Motor neuron (in vitro differentiated cells): ENCODE measurements around the gene TULP3. TPM values are rescaled to one million over a fixed set of nuclear protein-coding genes. Genes with fewer than 3 reads are reported as not detected.

Experiments used
- ATAC-seq, 8 experiments: fragments of 200-7000 bp; cut with Tn5 transposase; replicated peaks in 6 of 8; 2 replicates each; pipeline ENCODE4 v1.8.0; 2021; ENCODE audit warnings: mild to moderate bottlenecking in 8 of 8, moderate library complexity in 8 of 8
- H3K27ac ChIP-seq, 2 donors: fragments of 250-450 bp; sonication (Bioruptor Pico); 2 replicates each; pipeline ENCODE4 v1.9.0; 2021; ENCODE audit warnings: antibody characterized with exemption in 2 of 2, mild to moderate bottlenecking in 2 of 2, moderate library complexity in 1 of 2
- H3K4me1 ChIP-seq, 2 donors: fragments of 250-450 bp; sonication (Bioruptor Pico); replicated peaks in 1 of 2; 2 replicates each; pipeline ENCODE4 v1.6.1; 2021; ENCODE audit warnings: antibody characterized with exemption in 2 of 2, mild to moderate bottlenecking in 2 of 2, moderate library complexity in 1 of 2
- H3K4me3 ChIP-seq, 5 donors: fragments of 250-450 bp; sonication (Bioruptor Pico); 2 replicates each; pipeline ENCODE4 v1.9.0; 2021; ENCODE audit warnings: antibody characterized with exemption in 5 of 5, mild to moderate bottlenecking in 5 of 5, moderate library complexity in 4 of 5
- WGBS, 10 experiments: fragments of 450-650 bp; shearing (Covaris generic); methylation state at CpG; one replicate each; pipeline ENCODE4 v1.0.0; 2022; 5-methylcytosine and 5-hydroxymethylcytosine counted together
- in situ Hi-C, 9 experiments: fragments of 400-800 bp; cut with MboI; loops; one replicate each; pipeline ENCODE4 v1.15.0; 2021; ENCODE audit warnings: low sequenced_read_pairs in 9 of 9, low pct_unique_long_range_greater_than_20kb in 2 of 9; ENCODE audit not compliant: unreplicated experiment in 9 of 9
- total RNA-seq, 8 experiments: library from RNA; unstranded; fragments of 300-600 nt; gene quantifications; 2 replicates each; pipeline versions ENCODE4 v1.2.3 to v1.2.4, GENCODE V29; 2022

TULP3 gene
- total RNA-seq, 8 experiments from 2014 or later, result 11.7 to 25.1 (median 15.4) TPM

- no peak overlapping the region for H3K4me3 ChIP-seq
- peaks cover 0 to 6% of the 10 kb centered on the region in 2 donors for H3K4me1 ChIP-seq
- H3K27ac ChIP-seq, result no peak overlapping the region
- in situ Hi-C loops, result no loop called here
- peak; percentile 32 to 78 (median 54) for ATAC-seq
- WGBS, 10 experiments, result 36 to 84% (median 45%) methylated on average over 1 to 8 of the region's 24 CpGs; no CpG with 5 or more reads in 4 of the 10 experiments
Measured at GRCh38 chr12:2944401-2945047, 53.8 kb downstream of the TULP3 start.

- in situ Hi-C loops, result no loop called here
- Histone ChIP-seq H3K4me1 (peaks cover 0 to 4% of the 10 kb centered on the region in 2 donors), H3K4me3 (no peak overlapping the region), H3K27ac (no peak overlapping the region)
- WGBS, 10 experiments, result 10 to 89% (median 47%) methylated on average over 1 to 4 of the region's 4 CpGs
- ATAC-seq, result peak in 3 of 8 experiments; percentile 68 to 90 (median 84)
Measured at GRCh38 chr12:2949411-2949810, 58.7 kb downstream of the TULP3 start.

- no peak overlapping the region for H3K27ac ChIP-seq
- H3K4me1 ChIP-seq, result peaks cover 3 to 7% of the 10 kb centered on the region in 2 donors
- H3K4me3 ChIP-seq, result no peak overlapping the region
- 80 to 100% (median 93%) methylated on average over 1 of the region's 1 CpG; no CpG with 5 or more reads in 6 of the 10 experiments for WGBS, 10 experiments
- in situ Hi-C loops, result loop anchor here in 1 of 9 experiments (5.0 kb wide), 1 partner anchor 76 kb away; no protein-coding TSS in a partner anchor
- no peak for ATAC-seq
Measured at GRCh38 chr12:2955888-2956287, 65.2 kb downstream of the TULP3 start.

- peak overlapping the region in 4 of 5 donors; percentile 48 to 51 (median 49) for H3K4me3 ChIP-seq
- H3K27ac ChIP-seq, result no peak overlapping the region
- peaks cover 3 to 7% of the 10 kb centered on the region in 2 donors for H3K4me1 ChIP-seq
- in situ Hi-C loops, result loop anchor here in 1 of 9 experiments (5.0 kb wide), 1 partner anchor 74 kb away; no protein-coding TSS in a partner anchor
- WGBS, 10 experiments, result 40 to 100% (median 82%) methylated on average over 1 to 11 of the region's 11 CpGs
- ATAC-seq, result no peak
Measured at GRCh38 chr12:2957816-2958431, 67.2 kb downstream of the TULP3 start.

- Histone ChIP-seq H3K27ac (no peak overlapping the region), H3K4me3 (peak overlapping the region; percentile 48 to 56 (median 50)), H3K4me1 (peaks cover 3 to 7% of the 10 kb centered on the region in 2 donors)
- WGBS, 10 experiments, result 0 to 10% (median 4%) methylated on average over 2 to 10 of the region's 48 CpGs; no CpG with 5 or more reads in 5 of the 10 experiments
- peak; percentile 53 to 65 (median 62) for ATAC-seq
- in situ Hi-C loops, result loop anchor here in 1 of 9 experiments (5.0 kb wide), 1 partner anchor 74 kb away; no protein-coding TSS in a partner anchor
Measured at GRCh38 chr12:2958432-2959191, 67.9 kb downstream of the TULP3 start.

GRCh38 chr12:2959192-2959504, 68.5 kb downstream of the TULP3 start, which contains the start of gene TEAD4:
TSS of gene TEAD4 (plus strand) at chr12:2959397.
- in situ Hi-C loops, result loop anchor here in 1 of 9 experiments (5.0 kb wide), 1 partner anchor 73 kb away; no protein-coding TSS in a partner anchor
- peak within 1 kb of the TSS; percentile 48 to 56 (median 50) for H3K4me3 ChIP-seq
- WGBS, 10 experiments, result no CpG with 5 or more reads among the region's 50 CpGs
- ATAC-seq, result peak; percentile 60 to 84 (median 77)
- H3K27ac ChIP-seq, result no peak within 1 kb of the TSS
- H3K4me1 ChIP-seq, result peaks cover 3 to 7% of the 10 kb centered on the region in 2 donors

GRCh38 chr12:2959505-2960389, 69.1 kb downstream of the TULP3 start:
- in situ Hi-C loops, result loop anchor here in 1 of 9 experiments (5.0 kb wide), 1 partner anchor 73 kb away; no protein-coding TSS in a partner anchor
- WGBS, 10 experiments, result 0 to 33% (median 0%) methylated on average over 1 to 15 of the region's 104 CpGs; no CpG with 5 or more reads in 6 of the 10 experiments
- peak; percentile 50 to 68 (median 64) for ATAC-seq
- no peak overlapping the region for H3K27ac ChIP-seq
- H3K4me3 ChIP-seq, result peak overlapping the region; percentile 48 to 56 (median 50)
- peaks cover 3 to 7% of the 10 kb centered on the region in 2 donors for H3K4me1 ChIP-seq

GRCh38 chr12:2960390-2960956, 69.8 kb downstream of the TULP3 start:
- ATAC-seq, result no peak
- H3K27ac ChIP-seq, result no peak overlapping the region

GRCh38 chr12:2960996-2961616, 70.4 kb downstream of the TULP3 start:
- peak overlapping the region in 1 of 5 donors; percentile 48 for H3K4me3 ChIP-seq
- peaks cover 3 to 7% of the 10 kb centered on the region in 2 donors for H3K4me1 ChIP-seq
- ATAC-seq, result no peak
- in situ Hi-C loops, result no loop called here
- no peak overlapping the region for H3K27ac ChIP-seq
- WGBS, 10 experiments, result 0 to 63% (median 40%) methylated on average over 1 to 6 of the region's 10 CpGs; no CpG with 5 or more reads in 1 of the 10 experiments

More at GRCh38 chr12:2960390-2960956, 69.8 kb downstream of the TULP3 start:
- Histone ChIP-seq H3K4me1 (peaks cover 3 to 7% of the 10 kb centered on the region in 2 donors), H3K4me3 (peak overlapping the region in 3 of 5 donors; percentile 48 to 51 (median 50))
- in situ Hi-C loops, result no loop called here
- 0 to 33% (median 8%) methylated on average over 1 to 10 of the region's 18 CpGs; no CpG with 5 or more reads in 3 of the 10 experiments for WGBS, 10 experiments

GRCh38 chr12:2961705-2962104, 71.0 kb downstream of the TULP3 start:
- no peak for ATAC-seq
- Histone ChIP-seq H3K4me3 (no peak overlapping the region), H3K27ac (no peak overlapping the region), H3K4me1 (peaks cover 3 to 7% of the 10 kb centered on the region in 2 donors)
- WGBS, 10 experiments, result 83 to 100% (median 96%) methylated on average over 1 to 4 of the region's 5 CpGs; no CpG with 5 or more reads in 5 of the 10 experiments
- in situ Hi-C loops, result no loop called here

GRCh38 chr12:2963154-2963759, 72.6 kb downstream of the TULP3 start:
- ATAC-seq, result no peak
- WGBS, 10 experiments, result 29 to 75% (median 58%) methylated on average over 1 to 3 of the region's 9 CpGs; no CpG with 5 or more reads in 4 of the 10 experiments
- Histone ChIP-seq H3K27ac (no peak overlapping the region), H3K4me1 (peaks cover 0 to under 1% of the 10 kb centered on the region in 2 donors), H3K4me3 (no peak overlapping the region)
- in situ Hi-C loops, result no loop called here
